GM21529 (cell line): ENCODE data around the gene TNFSF15.
"Not testable (repeated sequence)": the region's sequence is repeated elsewhere in the genome, so short reads cannot be mapped to it uniquely, and the experiment has no call there.

ENCODE experiments used
- ATAC-seq: cut with Tn5 transposase; IDR thresholded peaks from one replicate; pipeline ENCODE4 v1.9.1; 2021; ENCODE audit not compliant: unreplicated experiment

Gene TNFSF15

DNA sequence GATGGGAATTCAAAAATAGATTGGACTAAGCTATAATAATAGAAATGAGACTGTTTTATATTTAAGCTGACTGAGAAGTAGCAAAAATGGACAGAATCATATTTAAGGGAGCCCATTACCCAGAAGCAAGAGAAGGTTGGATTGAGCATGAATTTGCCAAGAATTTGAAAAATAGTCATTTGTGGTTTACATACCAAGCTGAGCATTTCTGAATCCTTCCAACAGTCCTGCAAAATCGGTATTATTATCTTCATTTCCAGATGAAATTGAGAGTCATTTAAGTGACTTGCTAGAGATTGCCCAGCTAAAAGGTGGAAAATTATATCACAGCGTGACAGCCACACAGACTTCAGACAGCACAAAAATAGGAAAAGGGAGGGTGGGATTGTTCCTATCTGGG lies 48.4 kb downstream of the TNFSF15 start:
- ATAC-seq: no peak

DNA sequence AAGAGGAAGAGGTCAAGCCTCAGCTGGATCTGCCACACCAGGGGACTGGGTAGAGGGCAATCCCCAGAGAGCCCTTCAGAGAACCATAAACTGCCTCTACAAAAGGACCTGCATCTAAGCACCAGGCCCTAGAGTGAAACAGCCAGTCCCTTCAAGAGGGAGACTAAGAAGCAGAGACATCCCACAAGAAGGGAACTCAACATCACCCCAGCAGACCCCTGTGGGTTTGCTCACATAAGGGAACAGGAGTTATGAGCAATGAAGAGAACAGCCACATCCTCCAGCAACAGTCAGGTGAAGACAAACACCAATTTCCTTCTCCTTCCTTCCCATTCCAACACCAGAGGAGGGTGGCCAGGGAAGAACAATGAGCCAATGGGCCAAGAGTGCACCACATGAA lies 48.9 kb downstream of the TNFSF15 start:
- no peak for ATAC-seq

DNA sequence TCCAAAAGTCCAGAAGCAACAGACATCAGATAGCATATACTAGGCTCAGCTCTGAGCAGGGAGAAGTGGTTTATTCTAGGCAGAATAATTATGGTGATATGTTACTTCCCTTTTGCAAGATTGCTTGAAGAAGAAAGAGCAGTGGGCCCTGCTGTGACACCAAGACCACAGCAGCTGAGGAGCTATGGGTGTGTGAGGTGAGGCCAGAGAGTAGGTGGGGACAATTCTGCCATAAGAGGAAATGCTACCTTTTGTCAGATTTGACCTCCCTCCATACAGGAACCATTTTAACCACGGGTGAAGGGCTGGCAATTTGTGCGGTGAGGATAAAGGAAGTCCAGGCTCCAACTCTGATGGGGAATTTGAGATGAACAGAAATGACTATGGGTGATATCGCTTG lies 51.3 kb downstream of the TNFSF15 start:
- ATAC-seq: no peak

DNA sequence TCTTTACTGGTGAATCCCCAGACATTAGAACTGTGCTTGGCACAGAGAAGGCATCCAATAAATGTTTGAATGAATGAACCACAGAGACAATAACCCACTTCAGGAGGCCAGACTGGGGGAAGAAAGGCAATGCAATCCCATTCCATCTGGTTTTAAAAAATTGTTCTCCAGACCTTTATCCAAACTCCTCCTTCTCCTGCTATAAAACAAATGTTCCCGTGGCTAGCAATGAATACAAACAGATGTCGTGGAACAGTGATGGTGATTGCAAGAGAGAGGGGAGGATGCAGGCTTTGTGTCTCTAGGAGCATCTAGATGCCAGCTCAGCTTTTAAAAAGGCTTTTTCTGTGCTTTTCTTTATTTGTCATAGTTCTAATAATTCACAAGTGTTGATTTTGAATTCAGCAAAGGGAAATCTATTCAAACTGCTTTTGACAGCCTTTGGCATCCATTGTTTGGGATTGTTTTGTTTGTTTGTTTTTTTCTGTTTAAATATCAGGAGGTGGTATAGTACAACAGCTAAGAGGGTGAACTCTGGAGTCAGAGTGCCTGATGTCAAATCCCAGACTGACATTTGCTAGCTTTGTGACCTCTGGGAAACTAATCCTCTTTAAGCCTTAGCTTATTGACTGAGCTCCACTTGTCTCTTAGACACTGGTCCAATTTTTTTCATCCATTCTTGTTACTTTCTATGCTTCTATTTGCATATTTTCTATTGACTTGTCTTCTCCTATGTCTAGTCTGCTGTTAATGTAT lies 59.1 kb downstream of the TNFSF15 start:
- ATAC-seq: no peak

DNA sequence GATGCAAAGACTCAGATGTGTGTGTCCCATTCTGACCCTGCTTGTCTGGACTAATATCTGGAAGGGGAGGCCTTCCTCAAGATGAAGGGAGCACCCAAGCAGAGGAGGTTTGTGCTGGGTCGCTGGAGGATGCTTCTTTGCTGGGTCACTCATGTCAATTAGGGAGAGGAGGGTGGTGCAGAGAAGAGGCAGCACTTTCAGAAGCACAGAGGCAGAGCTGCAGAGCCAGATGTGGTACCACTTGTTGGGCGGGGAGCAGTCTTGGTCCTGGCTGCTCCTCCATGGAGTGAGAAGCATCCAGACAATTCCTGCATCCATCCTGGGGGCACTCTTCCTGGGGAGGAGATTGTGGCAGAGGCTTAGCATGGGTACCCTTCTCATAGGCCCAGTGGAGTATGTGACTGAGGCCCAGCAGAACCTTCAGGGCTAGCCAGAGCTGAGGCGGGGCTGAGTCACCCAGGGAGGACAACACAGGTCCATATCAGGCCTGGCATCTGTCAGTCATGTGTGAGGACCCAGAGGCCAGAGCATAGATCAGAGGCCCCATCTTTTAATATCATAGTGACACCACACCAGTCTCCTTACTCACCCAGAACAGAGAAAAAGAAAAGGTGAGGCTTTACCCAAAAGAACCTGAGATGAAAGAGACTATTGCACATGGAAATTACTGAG lies 59.8 kb downstream of the TNFSF15 start:
- ATAC-seq: no peak

DNA sequence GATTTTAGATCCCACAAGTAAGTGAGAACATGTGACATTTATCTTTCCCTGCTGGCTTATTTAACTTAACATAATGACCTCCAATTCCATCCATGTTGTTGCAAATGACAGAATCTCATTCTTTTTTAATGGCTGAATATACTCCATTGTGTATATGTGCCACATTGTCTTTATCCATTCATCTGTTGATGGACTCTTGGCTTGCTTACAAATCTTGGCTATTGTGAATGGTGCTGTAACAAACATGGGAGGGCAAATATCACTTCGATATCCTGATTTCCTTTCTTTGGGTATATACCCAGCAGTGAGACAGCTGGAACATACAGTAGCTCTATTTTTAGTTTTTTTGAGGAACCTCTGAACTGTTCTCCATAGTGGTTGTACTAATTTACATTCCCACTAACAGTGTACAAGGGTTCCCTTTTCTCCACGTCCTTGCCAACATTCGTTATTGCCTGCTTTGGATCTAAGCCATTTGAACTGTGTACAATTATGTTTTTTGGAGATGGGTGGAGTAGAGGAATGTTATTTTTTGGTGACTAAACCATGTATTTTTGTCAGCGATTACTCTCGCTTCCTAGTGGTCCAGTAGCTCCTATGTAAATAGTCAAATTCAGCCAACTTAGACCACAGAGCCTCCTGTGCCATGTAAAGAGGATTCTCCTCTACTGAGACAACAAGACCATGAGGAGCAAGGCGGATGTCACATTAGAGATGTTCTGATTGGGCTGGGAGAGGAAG lies 60.6 kb downstream of the TNFSF15 start:
- ATAC-seq: no peak

DNA sequence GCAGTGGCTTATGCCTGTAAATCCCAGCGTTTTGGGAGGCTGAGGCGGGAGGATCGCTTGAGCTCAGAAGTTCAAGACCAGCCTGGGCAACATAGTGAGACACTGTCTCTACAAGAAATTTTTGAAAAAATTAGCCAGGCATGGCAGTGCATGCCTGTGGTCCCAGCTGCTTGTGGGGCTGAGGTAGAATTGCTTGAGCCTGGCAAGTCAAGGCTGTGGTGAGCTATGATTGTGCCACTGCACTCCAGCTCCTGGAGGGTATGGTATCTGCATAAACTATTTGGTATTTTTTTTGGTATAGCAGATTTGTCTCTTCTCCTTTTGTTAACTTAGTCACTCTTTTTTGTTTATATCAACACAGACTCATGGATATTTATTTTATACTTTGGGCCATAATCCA lies 62.4 kb downstream of the TNFSF15 start:
- no peak for ATAC-seq

DNA sequence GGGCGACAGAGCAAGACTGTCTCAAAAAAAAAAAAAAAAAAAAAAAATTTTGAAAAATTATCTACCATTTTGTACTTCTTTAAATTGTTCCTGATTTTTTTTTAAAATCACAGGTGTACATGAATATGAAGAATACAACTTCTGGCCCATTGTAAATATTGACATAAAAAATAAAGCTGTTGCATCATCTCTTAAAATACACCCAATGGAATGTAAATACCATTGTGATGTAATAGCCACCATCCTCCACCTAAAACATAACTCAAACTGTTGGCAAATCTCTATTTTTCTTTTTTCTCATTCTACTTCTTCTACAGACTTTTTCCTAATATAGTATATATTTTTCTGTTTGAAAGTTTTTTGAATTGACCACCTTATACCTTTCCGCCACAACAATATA lies 62.9 kb downstream of the TNFSF15 start:
- no peak for ATAC-seq

DNA sequence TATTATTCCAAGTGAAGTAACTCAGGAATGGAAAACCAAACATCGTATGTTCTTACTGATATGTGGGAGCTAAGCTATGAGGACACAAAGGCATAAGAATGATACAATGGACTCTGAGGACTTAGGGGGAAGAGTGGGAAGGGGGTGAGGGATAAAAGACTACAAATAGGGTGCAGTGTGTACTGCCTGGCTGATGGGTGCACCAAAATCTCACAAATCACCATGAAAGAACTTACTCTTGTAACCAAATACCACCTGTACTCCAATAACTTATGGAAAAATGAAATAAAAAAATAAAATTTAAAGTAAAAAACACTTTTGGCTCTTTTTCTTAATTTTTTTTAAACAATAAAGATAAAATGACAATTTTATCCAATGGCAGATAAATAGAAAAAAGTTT lies 64.3 kb downstream of the TNFSF15 start:
- not testable (repeated sequence) for ATAC-seq

DNA sequence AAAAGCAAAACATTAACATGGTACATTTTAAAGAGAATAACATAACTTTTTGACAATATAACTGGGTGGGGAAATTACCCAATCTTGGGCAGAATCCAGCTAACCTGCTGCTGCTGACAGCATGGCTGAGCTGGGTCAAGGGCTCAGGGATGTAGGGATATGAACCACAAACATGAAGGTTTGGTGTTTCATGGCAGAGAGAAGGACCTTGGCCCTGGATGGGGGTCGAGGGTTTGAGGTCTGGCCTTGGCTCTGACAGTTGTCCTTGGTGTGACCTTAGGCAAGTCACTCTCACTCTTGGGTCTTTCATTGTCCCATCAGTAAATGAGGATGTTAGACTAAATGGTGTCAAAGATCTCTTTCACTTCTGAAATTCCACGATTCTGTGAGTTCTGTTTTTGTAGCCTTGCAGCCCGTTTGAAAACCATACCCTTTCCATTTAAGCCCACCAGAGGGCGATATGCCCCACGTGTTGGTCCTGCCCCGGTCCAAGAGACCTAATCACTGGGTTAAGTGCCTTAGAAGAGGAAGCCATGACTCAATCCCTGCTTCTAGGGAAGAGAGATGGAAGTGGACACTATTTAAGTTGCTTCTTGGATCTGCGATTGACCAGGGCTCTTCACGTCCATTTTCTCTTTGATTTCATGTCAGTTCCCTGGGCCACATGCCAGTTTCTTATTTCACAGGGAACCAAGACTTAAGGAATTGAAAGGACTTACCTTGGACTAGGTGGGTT lies 67.1 kb downstream of the TNFSF15 start:
- ATAC-seq: no peak

DNA sequence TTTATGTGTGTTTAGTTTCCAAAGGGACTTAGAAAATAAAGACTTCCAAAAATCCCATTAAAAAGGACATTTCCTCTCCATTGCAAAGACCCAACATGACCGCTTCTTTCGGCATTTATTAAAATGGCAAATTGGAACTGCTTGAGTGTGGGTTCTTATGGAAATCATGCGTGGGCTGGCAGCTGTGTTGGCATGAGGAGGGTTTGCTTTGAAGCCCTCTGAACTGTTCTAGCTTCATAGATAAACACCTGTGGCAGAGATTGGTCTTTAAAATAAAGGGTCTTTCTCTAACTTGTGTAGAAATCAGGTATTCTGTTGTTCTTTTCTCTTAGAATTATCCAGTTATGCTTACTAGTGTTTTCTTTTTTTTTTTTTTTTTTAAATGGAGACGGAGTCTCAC lies 68.0 kb downstream of the TNFSF15 start:
- no peak for ATAC-seq

DNA sequence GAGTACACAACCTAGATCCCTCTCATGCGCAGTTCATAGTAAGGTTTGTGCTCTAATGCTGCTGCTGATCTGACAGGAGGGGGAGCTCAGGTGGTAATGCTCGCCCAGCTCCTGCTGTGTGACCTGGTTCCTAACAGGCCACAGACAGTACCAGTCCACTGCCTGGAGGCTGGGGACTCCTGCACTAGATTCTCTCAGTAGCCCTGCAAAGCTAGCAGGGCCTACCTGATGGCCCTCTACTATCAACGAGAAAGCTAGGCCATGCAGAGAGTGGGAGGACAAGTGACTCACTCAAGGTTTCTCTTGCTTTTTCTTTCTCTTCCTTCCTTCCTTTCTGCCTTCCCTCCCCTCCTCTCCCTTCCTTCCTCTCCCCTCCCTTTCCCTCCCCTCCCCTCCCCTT lies 68.7 kb downstream of the TNFSF15 start:
- ATAC-seq: no peak

DNA sequence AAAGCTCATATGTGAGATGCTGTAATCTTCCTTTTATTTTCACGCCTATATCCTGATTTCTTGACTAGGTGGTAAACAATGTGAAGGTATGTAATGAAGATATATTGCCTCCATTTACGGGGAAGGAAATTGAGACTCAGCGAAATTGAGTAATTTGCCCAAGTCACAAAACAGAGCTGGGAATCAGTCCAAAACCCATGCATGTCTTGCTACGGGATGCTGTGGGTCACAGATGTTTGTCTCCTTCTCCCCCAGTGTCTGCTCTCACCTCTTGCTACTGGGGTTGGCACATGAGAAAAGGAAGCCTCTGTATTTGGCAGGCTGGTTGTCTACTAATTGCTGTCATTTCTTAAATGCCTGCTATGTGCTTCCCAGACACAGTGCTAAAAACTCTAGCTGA lies 70.1 kb downstream of the TNFSF15 start:
- ATAC-seq: no peak

DNA sequence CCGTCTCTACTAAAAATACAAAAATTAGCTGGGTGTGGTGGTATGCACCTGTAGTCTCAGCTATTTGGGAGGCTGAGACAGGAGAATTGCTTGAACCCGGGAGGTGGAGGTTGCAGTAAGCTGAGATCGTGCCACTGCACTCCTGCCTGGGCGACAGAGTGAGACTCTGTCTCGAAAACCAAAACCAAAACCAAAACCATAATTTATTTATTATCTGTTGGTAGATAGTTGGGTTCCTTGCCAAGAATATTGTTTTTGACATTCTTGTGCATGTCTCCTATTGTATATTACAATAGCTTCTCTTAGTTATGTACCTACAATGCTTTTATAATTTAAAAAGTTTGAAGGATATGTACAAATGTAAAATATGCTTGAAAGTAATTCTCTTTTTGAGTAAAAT lies 70.7 kb downstream of the TNFSF15 start:
- ATAC-seq: not testable (repeated sequence)
